Measurements from ENCODE around the gene SDHB.

SDHB gene

DNA sequence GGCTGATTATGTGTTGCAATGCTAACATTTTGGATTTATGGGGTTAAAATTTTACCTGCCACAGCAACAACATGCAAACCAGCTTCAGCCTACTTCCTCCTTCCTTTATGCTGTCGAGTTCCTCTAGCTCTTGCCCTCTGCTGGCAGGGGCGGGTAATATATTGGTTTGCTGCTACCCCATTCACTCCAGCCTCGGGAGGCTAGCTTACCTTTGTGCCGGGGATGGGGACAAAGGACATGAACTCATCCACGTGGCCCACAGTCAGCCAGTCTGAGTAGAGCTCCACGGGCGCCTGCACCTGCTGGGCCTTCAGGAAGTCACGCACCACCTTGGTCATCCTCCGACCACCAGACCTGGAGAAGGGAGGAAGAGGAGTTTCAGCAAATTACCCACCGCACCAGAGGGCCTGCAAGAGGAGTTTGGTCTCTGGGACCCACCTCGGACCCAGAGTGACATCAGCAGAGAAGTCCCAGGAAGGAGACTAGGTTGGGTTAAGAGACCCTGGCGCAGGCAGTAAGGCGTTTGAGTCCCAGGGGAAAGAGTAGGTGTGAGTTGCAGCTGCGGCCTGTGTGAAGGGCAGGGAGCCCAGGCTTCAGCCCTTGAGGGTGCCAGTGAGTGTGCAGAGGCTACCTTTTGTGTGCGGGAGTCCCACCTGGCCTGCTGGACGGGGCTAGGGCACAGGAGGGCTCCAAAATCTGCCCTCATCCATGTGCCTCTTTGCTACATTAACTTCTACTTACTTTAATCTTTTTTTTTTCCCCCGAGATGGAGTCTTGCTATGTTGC lies 21.8 kb upstream of the SDHB start:
- DNase-seq (ENCODE audit: low spot score) = peak; percentile 60

DNA sequence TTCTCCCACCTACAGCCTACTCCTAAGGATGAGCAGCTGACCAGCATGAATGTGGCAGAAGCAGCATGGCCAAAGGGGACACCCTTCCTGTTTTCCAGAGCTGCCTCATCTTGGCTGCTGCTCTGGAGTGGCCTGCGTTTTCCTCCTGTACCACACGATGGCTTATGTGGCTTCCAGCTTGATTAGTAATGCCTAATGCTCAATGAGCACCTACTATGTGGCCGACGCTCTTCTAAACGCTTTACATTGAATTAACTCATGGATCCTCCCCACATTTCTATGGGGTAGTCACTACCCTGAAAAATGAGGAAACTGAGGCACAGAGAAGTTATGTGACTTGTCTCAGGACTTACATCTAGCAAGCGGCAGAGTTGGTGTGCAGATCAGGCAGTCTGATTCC lies 18.0 kb upstream of the SDHB start:
- no peak for DNase-seq (ENCODE audit: low spot score)

DNA sequence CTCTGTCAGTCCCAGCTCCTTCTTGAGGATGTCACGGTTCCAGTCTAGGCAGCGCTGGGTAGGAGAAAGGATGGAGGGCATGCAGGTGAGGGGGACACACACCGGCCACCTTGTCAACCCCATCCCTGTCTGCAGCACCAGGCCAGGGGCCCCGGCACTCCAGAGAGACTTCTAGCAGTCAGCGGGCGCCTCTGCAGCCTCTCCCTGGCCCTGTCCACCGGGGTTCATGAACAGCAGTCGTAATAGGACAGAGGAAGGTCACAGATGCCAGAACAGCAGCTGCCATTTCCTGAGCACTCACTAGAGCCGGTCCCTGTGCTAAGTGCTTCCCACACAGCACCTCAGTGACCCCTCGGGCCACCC lies 16.3 kb upstream of the SDHB start:
- DNase-seq (ENCODE audit: low spot score) = no peak

DNA sequence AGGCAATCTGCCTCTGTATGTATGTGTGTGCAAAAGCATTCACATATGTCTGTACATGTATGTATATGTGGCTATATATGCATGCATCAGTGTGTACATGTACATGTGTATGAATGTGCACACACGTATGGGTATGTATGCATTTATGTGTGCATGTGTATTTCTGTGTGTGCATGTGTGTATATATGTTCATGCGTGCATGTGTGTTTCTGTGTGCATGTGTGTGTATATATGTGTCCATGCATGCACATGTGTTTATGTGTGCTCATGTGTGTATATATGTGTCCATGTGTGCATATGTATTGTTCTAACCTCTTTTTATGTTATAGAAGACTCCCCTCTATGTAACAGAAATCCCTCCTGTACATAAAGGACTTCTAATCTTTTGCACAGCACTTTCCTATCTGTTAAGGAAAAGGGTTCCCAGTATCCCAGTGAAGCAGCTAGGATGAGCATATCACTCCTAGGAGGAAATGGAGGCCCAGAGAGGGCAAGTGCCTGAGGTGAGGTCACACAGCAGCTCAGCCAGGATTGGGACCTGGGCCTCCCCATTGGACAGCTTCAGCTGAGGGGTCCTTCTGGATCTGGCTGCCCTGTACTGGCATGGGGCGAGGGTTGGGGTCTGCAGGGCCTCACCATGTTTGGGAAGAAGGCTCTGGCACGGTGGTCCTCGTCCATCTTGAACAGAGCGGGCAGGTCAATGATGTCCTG lies 15.8 kb upstream of the SDHB start:
- no peak for DNase-seq (ENCODE audit: low spot score)

DNA sequence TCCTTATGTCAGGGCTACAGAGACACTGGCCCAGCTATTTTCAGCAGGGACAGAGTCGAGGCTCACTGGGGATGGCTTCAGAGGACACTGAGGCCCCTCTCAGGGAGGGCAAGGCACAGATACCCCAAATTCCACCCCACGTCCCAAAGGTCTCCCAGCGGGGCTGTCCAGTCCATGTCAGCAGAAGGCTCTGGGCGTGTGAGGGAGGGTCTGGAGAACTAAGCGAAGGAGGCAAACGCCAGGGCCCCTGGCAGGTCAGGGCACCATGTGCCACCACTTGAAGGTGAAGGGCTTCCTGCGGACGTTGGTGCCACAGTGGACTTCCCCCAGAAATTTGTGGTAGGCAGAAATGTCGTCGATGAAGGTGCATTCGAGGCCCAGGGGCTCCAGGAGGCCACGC lies 15.0 kb upstream of the SDHB start:
- DNase-seq (ENCODE audit: low spot score) = no peak

DNA sequence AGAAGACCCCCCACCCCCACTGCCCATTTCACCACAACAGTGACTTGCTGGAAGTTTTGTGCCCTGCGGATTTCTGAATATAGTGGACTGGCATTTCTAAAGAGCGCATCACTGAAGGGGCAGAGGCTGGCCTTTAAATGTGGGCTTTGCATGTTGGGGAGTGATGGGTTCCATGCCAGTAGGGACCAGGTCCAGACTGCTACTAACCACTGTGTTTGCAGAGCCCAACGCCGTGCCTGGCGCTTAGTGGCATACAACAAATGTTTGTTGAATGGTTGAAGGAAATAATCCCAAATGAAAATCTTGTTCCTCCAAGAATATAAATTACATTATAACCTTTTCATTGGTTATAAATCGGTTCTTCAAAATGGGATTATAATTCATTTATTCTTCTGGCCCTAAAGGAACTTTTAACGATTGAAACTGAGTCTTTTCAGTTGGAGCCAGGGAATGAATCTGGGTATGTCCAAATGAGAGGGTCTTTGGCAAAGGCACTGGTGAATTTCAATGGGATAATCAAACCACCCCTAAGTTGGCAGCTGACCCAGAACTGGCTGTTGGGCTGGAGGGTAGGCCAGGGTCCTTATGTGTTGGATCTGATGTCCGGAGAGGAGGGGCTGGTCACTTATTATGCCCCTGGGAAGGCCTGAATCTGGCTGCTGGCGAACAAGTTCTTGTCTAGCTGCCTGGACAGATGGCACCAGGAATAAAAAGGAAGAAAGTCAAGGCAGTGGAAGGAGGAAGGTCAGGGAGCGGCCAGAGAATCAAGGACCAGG lies 13.8 kb upstream of the SDHB start:
- no peak for DNase-seq (ENCODE audit: low spot score)

DNA sequence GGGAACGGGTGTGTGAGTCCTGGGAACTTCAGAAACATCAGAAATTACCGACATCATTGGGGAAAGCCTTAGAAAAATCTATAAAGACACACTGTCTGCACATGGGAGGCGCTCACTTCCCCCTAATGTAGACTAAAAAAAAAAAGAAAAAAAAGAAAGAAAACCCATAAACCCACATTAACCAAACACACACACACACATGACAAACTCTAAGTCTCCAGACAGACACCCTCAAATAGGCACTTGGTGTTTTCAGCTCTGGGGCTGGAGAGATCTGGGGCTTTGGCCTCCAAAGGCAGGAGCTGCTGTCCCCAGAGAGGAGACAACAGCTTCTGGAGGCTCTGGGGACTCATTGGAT lies 13.2 kb upstream of the SDHB start:
- no peak for DNase-seq (ENCODE audit: low spot score)

DNA sequence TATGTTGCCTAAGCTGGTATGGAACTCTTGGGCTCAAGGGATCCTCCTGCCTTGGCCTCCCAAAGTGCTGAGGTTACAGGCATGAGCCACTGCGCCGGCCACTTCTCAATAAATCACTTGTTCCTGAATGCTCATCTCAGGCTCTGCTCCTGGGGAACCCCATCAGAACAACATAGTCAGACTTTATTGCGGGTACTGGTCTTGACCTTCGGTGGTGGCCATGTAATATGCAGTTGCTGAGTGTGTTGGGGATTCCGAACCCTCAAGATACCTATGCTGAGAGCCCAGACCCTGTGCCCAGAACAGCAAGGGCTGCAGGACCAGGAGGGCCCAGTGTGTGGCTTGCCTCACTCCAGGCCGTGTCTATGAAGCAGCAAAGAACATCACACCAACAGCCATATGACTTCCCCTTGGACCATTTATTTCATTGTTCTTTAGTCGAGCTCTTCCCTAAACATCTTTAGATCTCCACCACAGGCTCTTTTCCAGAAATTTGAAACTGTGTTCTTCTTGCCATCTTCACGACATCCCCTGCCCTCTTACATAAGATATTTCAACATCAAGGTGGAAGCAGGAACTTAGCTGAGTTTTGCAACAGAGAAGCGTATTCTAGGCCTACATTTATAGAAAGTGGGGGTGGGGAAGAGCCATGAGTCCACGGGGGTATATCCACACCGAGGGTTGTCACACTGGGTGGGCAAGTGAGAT lies 12.7 kb upstream of the SDHB start:
- no peak for DNase-seq (ENCODE audit: low spot score)

DNA sequence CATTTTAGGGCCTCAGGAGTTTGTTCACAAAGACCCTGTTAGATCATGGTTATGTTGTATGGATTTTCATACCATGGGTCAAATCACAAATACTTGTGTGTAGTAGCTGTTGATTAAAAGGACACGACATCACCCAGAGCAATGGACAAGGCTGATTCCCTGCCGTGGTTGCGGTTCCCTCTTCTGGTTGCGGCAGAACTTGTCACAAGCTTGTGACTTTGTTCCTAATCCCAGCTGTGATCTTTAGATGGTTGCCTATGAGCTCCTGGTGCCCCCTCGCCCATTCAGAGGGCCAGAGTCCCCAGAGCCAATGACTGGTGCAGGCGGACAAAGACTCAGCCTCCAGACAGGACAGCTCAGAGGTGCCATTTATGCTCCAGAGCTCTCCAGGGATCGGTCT lies 11.8 kb upstream of the SDHB start:
- no peak for DNase-seq (ENCODE audit: low spot score)

DNA sequence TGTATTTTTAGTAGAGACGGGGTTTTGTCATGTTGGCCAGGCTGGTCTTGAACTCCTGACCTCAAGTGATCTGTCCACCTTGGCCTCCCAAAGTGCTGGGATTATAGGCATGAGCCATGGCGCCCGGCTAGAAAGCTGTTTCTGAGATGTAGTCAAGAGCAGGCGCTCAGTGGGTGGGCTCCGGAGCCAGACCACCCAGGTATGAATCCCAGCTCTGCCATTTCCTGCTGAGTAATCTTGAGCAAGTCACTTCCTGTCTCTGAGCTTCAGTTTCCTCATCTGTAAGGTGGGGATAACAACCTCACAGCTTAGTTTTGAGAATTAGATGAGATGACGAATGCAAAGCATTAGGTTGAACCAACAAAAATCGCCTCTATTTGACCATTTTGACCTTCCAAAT lies 8.9 kb upstream of the SDHB start:
- DNase-seq (ENCODE audit: low spot score) = peak; percentile 35

DNA sequence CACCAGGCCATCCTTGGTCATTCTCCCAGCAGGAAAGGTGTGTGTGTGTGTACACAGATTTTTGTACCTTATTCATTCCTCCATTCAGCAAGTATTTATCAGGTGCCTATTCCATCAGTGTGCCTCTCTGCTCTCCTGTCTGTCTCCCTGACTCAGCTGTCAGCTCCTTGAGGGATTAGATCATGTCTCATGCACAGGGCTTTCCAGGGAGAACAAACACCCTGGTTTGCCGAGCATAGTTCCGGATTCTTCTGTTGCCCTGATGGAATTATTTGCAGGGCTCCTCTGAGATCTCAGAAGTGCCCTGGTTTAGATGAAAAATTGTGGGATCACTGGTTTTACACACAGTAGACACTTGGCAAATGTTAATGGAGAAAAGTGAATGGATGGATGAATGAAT lies 8.1 kb upstream of the SDHB start:
- DNase-seq (ENCODE audit: low spot score) = peak; percentile 72

DNA sequence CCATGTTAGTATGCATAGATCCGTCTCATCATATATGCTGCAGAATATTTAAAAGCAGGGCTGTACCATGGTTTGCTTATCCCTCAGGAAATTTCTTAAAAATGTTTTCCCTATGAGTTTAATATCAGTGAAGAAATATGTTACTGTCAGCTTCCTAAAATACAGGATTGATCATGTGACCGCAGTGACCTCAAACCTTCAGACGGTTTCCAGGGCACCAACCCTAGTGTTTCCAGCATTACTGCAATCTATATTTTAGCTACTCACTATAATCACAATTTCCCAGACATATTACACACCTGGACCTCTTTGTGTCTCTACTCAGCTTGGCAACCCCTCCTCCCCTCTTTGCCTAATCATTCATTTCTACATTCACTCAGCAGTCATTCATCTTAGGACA lies 7.7 kb upstream of the SDHB start:
- no peak for DNase-seq (ENCODE audit: low spot score)

DNA sequence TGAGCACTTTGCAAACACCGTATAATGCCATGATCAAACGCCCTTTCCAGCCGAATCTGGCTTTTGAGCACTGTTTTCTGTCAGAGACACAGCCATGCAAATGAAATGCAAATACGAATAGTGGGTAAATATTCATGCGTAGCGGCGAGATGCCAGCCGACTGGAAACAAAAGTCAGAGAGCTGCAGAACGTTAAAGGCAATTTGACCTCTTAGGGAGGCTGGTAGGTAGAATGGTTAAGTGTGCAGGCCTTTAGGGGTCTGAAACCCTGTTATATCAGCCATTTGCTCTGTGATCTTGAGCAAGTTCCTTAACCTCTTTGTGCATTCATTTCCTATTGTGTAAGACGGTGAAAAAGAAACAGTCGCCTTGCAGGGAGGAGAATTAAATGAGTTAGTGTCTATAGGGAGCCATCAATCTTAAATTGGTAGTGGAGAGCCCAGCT lies 6.5 kb upstream of the SDHB start:
- no peak for DNase-seq (ENCODE audit: low spot score)

DNA sequence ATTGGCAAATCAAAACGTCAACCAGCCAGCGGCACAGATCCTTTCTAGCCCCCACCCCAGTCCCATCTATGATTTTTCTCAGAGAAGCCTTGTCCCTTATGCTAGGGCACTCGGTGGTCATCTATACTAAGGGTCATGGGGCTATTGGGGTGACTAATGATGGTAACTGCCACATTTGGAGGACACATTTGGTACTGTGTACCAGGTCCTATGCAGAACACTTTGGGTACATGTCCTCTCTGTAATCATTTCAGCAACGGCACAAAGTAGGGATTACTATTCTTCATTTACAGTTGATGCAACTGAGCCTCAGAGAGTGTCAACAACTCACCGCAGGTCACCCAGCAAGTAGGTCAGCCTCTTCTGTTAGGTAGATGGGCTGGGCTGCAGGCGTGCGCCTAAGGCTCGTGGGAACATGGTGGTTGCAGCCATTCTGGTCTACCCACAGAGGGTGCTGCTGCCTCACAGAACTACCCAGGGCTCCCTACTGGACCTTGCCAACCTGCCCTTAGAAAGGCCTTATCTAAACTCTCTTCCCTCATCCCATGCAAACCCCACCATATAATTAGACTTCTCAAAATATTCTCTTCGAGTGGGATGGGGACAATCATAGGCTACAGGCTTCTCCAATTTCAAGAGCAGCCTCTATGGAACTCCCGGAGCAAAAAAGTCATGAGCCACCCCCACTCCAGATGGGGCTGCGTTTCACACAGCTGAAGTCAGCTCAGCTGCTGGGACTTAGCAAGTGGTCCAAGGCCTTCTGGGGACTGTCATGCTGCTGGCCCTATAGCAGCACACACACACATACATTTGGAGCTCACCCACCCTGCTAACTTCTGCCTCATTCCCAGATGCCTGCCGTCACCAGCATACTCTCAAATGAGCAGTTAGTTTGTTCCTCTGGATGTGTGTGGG lies 5.8 kb upstream of the SDHB start:
- peak; percentile 81 for DNase-seq (ENCODE audit: low spot score)

DNA sequence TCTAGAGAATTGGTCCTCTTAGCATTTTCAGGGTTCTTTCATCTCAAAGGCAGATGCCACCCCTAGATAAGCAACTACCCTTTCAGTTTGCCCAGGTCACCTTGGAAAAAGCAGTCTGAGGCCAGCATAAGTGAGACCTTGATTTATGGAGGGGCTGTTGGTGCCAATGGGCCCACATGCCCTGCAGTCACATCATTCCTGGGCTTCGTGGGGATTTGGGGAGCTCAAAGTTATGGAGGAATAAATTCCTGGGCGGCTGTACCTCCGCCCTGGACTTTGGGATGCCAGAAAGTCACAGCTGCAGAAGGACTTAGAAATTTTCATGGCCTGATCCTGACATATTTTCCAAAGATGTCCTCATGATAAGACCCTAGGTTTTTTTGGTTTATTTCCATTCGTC lies 2.7 kb upstream of the SDHB start:
- DNase-seq (ENCODE audit: low spot score) = no peak

DNA sequence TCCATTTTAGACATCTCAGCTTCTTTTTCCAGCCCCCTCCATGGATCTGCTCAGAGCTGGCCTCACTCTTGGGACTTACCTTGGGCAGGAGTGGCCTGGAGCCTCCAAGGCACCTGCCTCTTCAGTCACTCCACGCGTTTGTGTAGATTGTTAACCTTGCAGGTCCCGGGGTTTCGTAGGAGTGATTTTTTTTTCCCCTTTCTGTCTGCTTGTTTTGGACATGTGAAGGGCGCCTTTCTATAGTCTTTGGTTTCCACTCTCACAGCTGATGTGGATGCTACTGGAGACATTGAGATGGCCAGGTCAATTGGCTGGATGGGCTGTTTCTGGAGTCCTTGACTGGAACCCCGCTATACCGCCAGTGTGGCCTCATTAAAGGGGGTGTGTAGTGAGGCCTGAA lies 2.0 kb upstream of the SDHB start:
- DNase-seq (ENCODE audit: low spot score) = no peak

DNA sequence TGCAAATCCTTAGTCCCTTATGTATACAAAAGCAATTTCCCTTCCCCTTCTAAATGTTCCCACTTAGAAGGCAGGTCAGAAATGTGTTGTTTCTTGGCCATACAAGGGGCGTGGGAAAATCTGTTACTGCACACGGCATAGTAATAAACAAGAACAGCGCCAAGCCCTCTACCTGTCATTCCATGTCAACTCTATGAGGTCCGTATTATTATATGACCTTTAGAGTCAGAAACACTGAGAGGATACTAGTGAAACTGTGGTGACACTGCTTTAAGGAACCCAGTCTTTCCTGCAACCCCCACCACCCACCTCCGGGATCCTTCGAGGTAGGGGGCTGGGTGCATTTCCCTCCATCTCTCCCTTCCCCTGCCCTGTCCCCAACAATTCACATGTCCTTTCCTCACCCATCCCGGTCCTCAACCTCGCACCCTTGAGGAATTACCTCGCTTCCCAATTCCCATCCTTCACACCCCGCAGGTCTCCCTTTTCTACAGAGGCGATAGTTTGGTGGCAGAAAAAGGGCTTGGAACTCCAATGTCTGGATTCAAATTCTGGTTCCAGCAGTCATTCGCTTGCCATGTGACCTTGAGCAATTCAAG lies 647 bp downstream of the SDHB start:
- DNase-seq (ENCODE audit: low spot score) = no peak

DNA sequence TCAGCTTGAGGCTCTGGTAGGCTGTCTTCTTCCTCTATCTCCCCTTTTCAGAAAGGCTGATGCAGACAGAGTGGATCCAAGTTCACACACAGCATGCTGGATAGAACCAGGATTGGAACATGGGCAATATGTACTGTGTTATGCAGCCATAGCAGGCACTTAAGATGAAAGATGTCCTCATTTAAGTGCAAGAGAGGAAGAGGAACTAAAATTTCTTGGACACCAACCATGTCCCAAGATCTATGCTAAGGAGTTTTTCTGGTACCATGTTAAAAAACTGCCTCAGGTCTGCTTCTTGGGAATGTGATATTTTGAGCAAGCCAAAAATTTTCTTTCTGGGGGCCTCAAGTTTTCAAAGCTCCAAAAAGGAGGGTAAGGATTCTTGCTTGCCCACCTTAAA lies 1.2 kb downstream of the SDHB start:
- no peak for DNase-seq (ENCODE audit: low spot score)

DNA sequence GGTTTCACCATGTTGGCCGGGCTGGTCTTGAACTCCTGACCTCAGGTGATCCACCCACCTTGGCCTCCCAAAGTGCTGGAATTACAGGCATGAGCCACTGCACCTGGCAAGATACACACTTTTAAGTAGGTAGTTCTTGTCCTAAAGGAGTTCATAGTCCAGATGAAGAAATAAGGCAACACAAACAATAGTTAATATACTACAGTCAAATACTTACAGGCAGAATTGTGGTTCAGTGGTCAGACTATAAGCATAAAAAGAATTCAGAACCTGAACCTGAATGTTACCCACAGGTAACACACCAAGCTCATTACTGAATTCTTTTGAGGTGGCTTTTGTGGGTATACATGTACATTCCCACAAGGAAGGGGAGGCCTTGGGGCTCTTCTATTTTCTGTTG lies 1.8 kb downstream of the SDHB start:
- DNase-seq (ENCODE audit: low spot score) = no peak

DNA sequence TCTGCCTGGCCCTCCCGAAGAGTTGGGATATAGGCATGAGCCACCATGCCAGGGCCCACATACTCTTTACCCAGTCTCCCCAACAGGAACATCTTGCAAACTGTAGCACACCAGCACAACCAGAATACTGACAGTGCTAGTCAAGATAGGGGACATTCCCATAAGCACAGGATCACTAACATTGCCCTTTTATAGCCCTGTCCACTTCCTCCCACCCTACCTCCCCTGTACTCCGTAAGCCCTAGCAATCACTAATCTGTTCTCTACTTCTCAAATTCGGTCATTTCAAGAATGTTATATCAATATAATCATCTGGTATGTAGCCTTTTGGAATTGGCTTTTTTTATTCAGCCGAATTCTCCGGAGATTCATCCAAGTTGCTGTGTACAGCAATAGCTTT lies 5.9 kb downstream of the SDHB start:
- no peak for DNase-seq (ENCODE audit: low spot score)

DNA sequence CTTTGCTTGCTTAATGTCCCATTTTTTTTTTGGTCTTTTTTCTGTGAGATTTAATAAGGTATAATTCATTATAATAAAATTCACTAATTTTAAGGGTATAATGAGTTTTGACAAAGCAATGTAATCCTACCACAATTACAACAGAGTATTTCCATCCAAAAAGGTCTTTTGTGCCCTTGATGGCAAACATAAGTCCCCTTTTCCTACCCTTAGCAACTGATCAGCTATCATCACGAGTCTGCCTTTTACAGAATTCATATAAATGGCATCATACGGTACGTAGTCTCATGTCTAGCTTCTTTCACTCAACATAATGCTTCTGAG lies 7.5 kb downstream of the SDHB start:
- DNase-seq (ENCODE audit: low spot score) = no peak
